D341Med (cell line): Measurements from ENCODE around the gene HTR4.
A peak's percentile ranks its signal among the peaks of the same experiment; 100 is the strongest.
"Not testable (repeated sequence)": the region's sequence is repeated elsewhere in the genome, so short reads cannot be mapped to it uniquely, and the experiment has no call there.

Experiments
- DNase-seq: peaks from one replicate; pipeline ENCODE4 v3.0.0; 2012; ENCODE audit warnings: low spot score

HTR4 gene

DNA sequence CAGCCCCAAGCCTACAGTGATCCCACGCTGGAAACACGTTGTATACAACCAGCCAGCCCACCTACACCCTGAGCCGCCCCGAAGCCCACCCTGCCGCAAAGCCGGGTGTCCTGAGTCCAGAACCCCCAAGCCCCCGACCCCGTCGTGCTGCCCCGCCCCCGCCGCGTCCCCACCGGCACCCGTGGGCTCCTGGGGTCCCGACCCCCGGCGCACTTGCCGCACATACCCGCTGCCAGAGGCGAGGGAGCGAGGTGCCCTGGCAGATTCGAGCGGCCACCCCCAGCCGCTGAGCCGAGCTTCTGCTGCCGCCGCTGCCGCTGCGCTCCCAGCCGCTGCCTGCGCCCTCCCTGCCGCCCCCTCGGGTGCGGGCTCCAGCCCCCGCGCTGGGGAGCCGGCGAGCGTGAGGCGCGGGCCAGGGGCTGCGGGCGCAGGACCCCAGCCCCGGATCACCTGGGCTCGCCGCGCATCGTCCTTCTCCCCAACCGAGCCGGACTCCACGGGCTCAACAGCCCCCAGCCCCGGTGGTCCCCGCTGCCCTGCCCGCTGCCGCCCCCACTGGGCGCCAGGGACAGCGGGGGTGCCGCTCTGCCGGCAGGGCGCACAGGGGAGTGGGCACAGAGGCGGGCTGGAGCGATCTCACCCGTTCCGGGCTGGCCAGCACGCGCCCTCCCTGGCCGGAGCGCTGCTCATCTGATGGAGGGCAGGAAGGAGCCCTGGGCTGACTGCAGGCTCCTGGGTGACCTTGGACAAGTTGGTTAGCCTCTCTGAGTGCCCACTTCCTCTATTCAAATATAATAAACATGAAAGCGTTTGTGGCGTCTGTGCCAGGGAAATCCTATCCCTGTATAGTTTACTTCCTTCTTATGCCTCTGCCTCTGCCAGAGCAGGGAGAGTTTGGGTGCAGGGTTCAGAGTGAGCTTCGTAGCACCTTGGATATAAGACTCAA, at the start of gene HTR4:
Gene HTR4 (minus strand): TSS at position 692 of the 946 bp plus-strand sequence. CDS start 17,513 bp downstream, outside the sequence.
- peak; percentile 20 for DNase-seq

DNA sequence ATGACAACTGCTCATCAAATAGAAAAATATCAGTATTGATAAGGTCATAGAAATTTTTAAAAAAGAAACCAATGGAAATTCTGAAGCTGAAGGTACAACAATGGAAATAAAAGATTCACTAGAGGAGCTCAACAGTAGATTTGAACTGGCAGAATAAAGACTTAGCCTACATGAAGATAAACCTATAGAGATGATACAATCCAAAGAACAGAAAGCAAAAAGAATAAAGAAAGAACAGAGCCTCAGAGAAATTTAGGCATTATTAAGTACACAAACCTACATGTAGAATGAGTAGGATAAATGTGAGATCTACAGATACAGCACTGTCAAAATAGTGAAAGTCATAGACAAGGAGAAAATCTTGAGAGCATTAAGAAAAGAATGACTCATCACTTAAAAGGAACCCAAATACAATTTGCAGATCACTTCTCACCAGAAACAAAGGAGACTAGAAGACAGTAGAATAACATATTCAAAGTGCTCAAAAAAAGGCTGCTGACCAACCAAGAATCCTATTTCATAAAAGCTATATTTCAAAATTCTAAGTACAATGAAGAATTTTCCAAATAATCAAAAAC, 47.8 kb upstream of the HTR4 start:
- no peak for DNase-seq

GRCh38 chr5:148699028-148699427, 44.7 kb upstream of the HTR4 start:
- no peak for DNase-seq

DNA sequence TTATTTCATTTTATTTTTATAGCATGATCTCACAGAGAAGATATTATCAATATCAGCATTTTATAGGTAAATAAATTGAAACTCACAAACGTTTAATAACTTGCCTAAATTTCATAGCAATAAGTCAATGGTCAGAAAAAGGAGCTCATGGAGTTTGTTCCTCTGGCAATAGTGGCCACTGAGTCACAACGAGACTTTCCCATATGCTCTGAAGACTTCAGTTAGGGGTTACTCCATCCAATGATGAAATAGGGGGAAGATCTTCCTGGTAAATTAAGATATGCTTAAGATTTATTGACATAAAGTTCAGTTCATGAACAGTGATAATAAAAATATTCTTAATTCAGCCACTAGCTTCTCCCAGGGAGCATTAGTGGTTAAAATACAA, 43.5 kb upstream of the HTR4 start:
- no peak for DNase-seq

GRCh38 chr5:148697180-148697808, 43.0 kb upstream of the HTR4 start:
- no peak for DNase-seq

DNA sequence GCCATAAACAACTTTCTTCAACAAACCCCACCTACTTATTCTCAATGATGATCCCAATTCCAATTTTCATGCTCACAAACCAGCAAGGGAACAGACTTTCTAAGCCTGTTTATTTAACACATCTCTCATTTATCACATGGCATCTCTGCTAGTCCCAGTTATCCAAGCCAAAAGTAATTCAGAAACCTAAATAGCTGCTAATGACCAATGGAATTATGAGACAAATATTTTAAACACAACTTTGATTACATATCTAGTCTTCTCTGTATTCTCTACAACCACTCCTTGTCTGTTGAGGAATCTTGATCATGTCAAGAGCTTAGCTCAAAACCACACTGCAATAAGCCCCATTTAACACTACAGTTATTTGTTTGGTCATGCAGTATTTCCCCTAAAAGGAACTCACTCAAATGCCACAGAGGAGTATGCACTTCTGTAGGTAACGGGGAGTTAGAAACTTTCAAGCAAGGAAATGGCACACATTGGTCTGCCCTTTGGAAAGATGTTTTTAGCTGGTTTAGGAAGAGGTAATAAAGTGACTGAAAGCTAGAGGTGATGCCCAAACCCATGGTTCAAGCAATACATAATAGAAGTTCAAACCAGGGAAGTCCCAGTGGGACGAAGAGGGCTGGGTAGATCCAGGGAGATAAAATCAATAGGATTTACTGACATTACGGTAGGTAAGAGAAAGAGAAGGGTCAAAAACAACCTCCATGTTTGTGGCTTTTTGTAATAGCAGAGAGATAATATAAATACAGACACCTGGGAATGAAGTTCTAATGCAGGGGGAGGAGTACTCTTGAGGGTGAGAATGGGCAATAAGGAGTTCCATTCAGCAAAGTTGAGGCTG, 42.1 kb upstream of the HTR4 start:
- DNase-seq, result no peak

DNA sequence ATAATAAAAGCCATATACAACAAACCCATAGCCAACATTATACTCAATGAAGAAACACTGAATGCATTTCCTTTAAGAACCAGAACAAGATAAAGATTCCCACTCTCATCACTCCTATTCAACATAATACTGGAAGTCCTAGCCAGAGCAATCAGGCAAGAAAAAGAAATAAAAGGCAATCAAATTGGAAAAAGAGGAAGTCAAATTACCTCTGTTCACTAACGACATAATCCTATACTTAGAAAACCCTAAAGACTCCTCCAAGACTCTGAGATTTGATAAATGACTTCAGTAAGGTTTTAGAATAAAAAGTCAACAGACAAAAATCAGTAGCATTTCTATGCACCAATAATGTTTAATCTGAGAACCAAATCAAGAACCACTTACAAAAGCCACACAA, 36.6 kb upstream of the HTR4 start:
- DNase-seq, result no peak

DNA sequence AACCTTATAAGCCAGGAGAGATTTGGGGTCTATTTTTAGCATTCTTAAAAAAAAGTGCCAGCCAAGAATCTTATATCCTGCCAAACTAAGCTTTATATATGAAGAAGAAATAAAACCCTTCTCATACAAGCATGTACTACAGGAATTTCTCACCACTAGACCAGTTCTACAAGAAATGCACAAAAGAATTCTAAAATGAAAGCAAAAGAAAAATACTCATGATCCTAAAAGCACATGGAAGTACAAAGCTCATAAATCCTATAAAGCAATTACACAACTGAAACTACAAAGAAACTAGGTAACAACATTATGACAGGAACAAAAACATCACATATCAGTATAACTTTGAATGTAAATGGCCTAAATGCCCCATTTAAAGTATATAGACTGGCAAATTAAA, 34.5 kb upstream of the HTR4 start:
- DNase-seq, result no peak

DNA sequence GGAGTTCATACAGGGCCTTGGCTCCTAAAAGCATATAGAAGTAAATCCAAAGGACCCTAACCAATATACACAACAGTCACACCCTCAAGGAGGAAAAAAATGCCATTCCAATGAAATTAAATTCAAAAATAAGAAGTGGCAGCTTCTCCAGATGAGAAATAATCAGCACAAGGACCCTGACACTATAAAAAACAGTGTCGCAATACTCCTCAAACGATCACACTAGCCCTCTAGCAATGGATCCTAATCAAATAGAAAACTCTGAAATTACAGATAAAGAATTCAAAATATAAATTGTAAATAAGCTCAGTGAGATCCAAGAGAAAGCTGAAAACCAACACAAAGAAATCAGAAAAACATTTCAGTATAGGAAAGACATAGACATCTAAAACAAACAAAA, 33.5 kb upstream of the HTR4 start:
- no peak for DNase-seq

DNA sequence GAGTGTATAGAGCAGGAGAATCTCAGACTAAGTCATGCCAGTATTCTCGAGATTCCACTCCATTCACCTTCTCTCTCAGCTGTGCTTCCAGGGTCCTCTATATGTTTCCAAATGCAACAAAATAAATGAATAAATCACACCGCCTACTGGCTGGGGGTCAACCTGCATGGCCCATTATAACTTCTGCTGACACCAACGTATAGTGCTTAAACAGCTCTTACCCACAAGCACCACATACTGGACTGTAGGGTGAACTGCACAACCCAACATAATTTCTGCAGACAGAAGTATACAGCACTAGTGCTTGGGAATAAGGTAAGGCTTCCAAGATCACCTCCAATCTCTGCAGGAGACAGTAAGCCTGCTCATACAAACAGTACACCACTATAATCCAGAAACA, 33.1 kb upstream of the HTR4 start:
- DNase-seq, result peak; percentile 38

- no peak for DNase-seq
Measured at GRCh38 chr5:148686660-148687059, 32.3 kb upstream of the HTR4 start.

DNA sequence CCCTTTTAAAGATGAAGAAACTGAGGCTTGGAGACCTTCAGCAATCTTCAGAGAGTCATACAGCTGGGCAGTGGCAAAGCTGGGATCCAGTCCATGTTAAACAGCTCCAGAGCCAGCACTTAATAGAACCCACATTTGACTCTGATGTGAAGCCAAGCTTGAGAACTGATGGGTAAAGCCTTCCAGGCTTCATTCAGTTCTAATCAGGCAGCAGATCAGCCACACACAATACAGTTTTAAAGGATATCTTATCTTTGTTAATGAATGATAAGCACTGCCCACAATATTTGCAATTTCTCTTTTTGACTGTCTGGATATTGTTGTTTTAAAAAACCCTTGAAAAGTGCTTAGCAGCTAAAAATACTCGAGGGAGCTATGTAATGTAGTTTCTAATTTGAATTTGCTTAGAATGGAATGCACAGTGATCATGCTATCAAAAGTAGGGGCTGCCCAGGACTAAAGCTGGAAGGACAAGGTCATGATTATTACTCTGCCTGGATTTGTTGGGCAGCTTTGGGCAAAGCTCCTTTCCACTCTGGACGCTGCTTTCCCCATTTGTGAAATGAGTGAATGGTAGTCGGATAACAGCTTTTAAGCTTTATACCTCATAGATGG, 31.3 kb upstream of the HTR4 start:
- DNase-seq, result no peak

DNA sequence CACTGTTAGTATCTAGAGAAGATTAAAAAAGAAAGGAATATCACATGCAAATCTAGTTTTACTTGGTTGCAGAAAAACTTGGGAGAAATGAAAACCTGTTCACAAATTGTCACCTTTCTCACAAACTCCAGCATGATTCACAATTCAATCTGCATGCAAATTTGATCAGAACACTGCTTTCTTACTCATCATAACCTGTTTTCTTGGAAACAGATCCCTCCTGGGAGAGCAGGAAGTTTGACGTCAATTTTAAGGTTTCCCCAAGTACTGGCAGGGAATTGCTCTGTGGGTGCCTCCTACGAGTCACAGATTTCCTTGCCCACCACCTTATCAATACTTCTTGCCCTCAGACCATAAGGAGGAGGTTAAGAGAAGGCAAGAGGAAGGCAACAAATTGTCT, 30.2 kb upstream of the HTR4 start:
- no peak for DNase-seq

DNA sequence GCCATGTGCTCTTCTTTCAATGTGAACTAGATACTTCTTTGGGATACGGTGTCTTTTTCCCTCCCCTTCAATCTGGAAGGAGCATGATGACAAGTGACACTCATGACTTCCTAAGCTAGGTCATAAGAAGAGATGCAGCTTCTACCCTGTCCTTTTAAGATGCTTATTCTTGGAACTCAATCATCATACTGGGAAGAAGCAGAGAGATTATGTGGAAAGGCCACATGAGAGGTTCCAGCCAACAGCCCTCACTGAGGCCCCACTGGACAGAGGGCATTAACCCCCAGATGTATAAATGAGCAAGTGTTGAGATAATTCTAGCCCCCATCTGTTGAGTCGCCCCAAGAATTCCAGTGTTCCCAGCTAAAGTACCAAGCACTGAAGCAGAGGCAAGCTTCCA, 29.3 kb upstream of the HTR4 start:
- DNase-seq, result no peak

- no peak for DNase-seq
Measured at GRCh38 chr5:148682058-148683026, 28.0 kb upstream of the HTR4 start.

- no peak for DNase-seq
Measured at GRCh38 chr5:148681157-148682057, 27.1 kb upstream of the HTR4 start.

DNA sequence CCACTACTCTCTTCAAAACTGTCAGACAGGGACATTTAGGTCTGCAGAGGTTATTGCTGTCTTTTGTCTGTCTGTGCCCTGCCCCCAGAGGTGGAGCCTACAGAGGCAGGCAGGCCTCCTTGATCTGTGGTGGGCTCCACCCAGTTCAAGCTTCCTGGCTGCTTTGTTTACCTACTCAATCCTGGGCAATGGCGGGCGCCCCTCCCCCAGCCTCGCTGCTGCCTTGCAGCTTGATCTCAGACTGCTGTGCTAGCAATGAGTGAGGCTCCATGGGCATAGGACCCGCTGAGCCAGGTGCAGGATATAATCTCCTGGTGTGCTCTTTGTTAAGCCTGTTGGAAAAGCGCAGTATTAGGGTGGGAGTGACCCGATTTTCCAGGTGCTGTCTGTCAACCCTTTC, 19.4 kb upstream of the HTR4 start:
- DNase-seq, result not testable (repeated sequence)

GRCh38 chr5:148666353-148666752, 12.0 kb upstream of the HTR4 start:
- no peak for DNase-seq

DNA sequence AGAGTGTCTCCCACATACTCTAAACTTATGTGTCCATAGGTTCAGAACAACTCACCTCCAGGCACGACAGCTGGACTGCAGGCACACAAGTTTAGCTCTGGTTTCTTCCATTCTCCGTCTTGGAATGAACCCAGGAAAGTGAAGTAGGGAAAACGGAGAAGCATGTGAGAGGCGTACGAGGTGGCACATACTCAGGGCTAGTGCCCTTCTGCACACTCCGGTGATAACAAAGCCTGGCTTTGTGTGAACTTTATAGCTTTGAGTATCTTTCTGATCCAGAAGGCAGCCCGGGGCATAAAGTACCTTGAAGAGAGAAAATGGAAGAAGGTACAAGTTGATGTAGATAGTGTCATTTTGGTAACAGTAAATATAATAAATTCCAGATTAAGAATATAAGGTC, 11.1 kb upstream of the HTR4 start:
- no peak for DNase-seq

- DNase-seq, result no peak
Measured at GRCh38 chr5:148663509-148663908, 9.2 kb upstream of the HTR4 start.
